Measurements from ENCODE around the gene TMEM178A. TPM values are rescaled to one million over a fixed set of nuclear protein-coding genes. Genes with fewer than 3 reads are reported as not detected.

Gene TMEM178A
- total RNA-seq, 4 donors from 2014 or later = 0.70 to 9.9 (median 3.9) TPM

DNA sequence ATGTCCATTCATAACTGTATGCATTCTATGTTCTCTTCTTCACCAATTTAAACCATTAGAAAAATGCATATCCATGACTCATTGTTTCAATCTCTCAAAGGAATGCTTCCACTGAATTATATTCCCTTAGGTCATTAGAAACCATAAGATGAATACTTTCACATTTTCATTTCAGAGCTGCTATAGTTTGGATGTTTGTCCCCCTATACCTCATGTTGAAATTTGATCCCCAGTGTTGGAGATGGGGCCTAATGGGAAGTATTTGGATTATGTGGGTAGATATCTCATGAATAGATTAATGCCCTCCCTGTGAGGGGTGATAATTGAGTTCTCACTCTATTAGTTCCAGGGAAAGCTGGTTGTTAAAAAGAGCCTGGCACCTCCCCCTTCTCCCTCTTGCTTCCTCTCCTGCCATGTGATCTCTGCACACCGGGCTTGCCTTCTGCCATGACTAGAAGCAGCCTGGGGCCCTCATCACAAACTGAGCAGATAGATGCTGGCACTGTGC is 77.6 kb downstream of the TMEM178A start:
- Histone ChIP-seq H3K36me3 (peaks cover 0 to 50% (median 0%) of the 10 kb centered on the region in 3 donors), H3K4me1 (no peaks in the 10 kb centered on the region), H3K27ac (no peak overlapping the region), H3K27me3 (no peaks in the 10 kb centered on the region), H3K9me3 (no peaks in the 10 kb centered on the region), H3K4me3 (no peak overlapping the region)
- no peak for DNase-seq
- TF ChIP-seq POLR2A (IDR thresholded peaks at IDR 0.05) (no peak), CTCF (IDR thresholded peaks at IDR 0.05) (no peak)

- H3K27me3 ChIP-seq = no peaks in the 10 kb centered on the region
- H3K36me3 ChIP-seq = peaks cover 0 to 65% (median 0%) of the 10 kb centered on the region in 3 donors
- no peak for DNase-seq
- no peaks in the 10 kb centered on the region for H3K9me3 ChIP-seq
- H3K4me3 ChIP-seq = no peak overlapping the region
- TF ChIP-seq POLR2A (IDR thresholded peaks at IDR 0.05) = no peak
- TF ChIP-seq CTCF (IDR thresholded peaks at IDR 0.05) = no peak
- no peak overlapping the region for H3K27ac ChIP-seq
- H3K4me1 ChIP-seq = no peaks in the 10 kb centered on the region
Measured at GRCh38 chr2:39755466-39755865, 89.7 kb downstream of the TMEM178A start.

DNA sequence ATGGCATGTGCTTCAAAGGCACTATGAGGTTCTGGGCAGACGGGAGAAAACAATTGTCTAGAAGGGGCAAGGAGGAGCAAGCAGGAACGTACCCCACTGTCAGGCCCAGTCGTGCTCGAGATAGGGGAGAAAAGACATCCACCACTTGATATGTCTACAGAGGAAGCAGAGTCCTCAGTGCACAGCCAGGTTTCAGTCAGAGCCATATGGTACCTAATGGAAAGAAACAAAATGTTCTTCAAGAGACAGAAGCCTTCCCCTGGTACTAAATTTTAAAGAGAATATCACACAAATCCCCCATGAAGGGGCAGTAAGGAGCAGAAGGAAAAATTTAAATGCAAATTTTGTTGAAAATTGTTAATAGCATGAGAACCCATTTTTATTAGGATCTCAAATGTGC is 91.4 kb downstream of the TMEM178A start:
- no peaks in the 10 kb centered on the region for H3K4me1 ChIP-seq
- H3K27ac ChIP-seq = no peak overlapping the region
- peaks cover 0 to 66% (median 0%) of the 10 kb centered on the region in 3 donors for H3K36me3 ChIP-seq
- H3K4me3 ChIP-seq = no peak overlapping the region
- DNase-seq = no peak
- no peaks in the 10 kb centered on the region for H3K27me3 ChIP-seq
- TF ChIP-seq CTCF (IDR thresholded peaks at IDR 0.05) (no peak), POLR2A (IDR thresholded peaks at IDR 0.05) (no peak)
- no peaks in the 10 kb centered on the region for H3K9me3 ChIP-seq

DNA sequence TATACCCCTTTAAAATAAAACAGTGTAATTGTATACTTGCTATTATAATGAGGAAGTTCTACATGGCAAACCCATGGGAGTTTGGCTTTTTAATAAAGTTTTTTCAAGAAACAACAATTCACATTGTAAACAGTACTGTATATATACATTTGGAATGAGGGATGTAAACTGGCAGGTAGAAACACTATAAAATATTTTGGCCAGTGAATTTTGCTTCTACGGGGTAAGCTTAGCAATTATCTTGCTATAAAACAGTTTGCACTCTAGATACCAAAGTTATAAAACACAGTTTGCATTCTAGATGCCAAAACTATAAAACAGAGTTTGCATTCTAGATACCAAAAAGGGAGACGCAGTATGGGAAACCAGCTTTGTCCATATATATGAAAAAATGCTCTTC is 96.7 kb downstream of the TMEM178A start:
- peaks cover 0 to 70% (median 0%) of the 10 kb centered on the region in 3 donors for H3K36me3 ChIP-seq
- H3K4me3 ChIP-seq = no peak overlapping the region
- TF ChIP-seq CTCF (IDR thresholded peaks at IDR 0.05) (no peak), POLR2A (IDR thresholded peaks at IDR 0.05) (no peak)
- no peaks in the 10 kb centered on the region for H3K9me3 ChIP-seq
- no peak for DNase-seq
- H3K27me3 ChIP-seq = no peaks in the 10 kb centered on the region
- no peak overlapping the region for H3K27ac ChIP-seq
- H3K4me1 ChIP-seq = no peaks in the 10 kb centered on the region

Other genes with a start within 250 kb of the TMEM178A start
- 10 to 100 TPM; 41.3 to 80.9 (median 43.9) TPM for gene MAP4K3, start 228.6 kb upstream of the TMEM178A start, total RNA-seq
- 10 to 100 TPM; 14.2 to 19.8 (median 16.0) TPM for gene THUMPD2, start 113.3 kb downstream of the TMEM178A start, total RNA-seq